SK-N-SH (cell line): ENCODE data around the gene OSBPL6. TPM values are rescaled to one million over a fixed set of nuclear protein-coding genes. Genes with fewer than 3 reads are reported as not detected.

Experiments used
- CTCF ChIA-PET: fragments of 300-600, 350-600 bp; formaldehyde crosslinking; extraction: SDS; loops from one replicate; lab custom pipeline; 2021; lab: Yijun Ruan, JAX
- POLR2A ChIA-PET: fragments of 350-600 bp; sonication (Branson Sonifier 250); formaldehyde crosslinking; extraction: SDS; loops from one replicate; lab custom pipeline; 2020; ENCODE audit warnings: antibody characterized with exemption, inconsistent platforms; lab: Yijun Ruan, JAX
- DNase-seq: peaks from one replicate; pipeline ENCODE4 v3.0.0; 2012
- H2AFZ ChIP-seq: fragments of 200-600 bp; sonication (generic); 2 replicates; pipeline ENCODE4 v1.8.1; 2016; ENCODE audit warnings: antibody characterized with exemption, mild to moderate bottlenecking, low read depth
- H3F3A ChIP-seq: fragments of 200-600 bp; sonication (generic); replicated peaks from 2 replicates; pipeline ENCODE3; 2016; ENCODE audit warnings: antibody characterized with exemption, mild to moderate bottlenecking; ENCODE audit not compliant: insufficient read depth
- H3K27ac ChIP-seq, 2 experiments: fragments of 200-500 bp in 1 of 2; fragments of 200-600 bp in 1 of 2; sonication (Bioruptor generic) in 1 of 2; sonication (generic), shearing (Covaris generic) in 1 of 2; 2 replicates each; pipeline versions ENCODE4 v1.5.1 to v1.6.1; 2014 to 2016; ENCODE audit warnings: low read depth in 2 of 2, inconsistent platforms in 1 of 2, low read length in 1 of 2, mild to moderate bottlenecking in 1 of 2, mixed read lengths in 1 of 2
- H3K27me3 ChIP-seq: fragments of 200-600 bp; sonication (generic), shearing (Covaris generic); 2 replicates; pipeline ENCODE4 v1.6.1; 2016; ENCODE audit warnings: mixed run types; ENCODE audit not compliant: insufficient read depth
- H3K36me3 ChIP-seq, 2 experiments: fragments of 200-500 bp in 1 of 2; fragments of 200-600 bp in 1 of 2; sonication (Bioruptor generic) in 1 of 2; sonication (generic) in 1 of 2; replicated peaks in 1 of 2; 2 replicates each; pipeline versions ENCODE3 to v1.5.1; 2014 to 2016; ENCODE audit warnings: low read length in 1 of 2, mild to moderate bottlenecking in 1 of 2; ENCODE audit not compliant: insufficient read depth in 2 of 2, control insufficient read depth in 1 of 2
- H3K4me1 ChIP-seq, 2 experiments: fragments of 200-500 bp in 1 of 2; fragments of 200-600 bp in 1 of 2; sonication (Bioruptor generic) in 1 of 2; sonication (generic), shearing (Covaris generic) in 1 of 2; 2 replicates each; pipeline versions ENCODE4 v1.5.1 to v1.6.1; 2014 to 2016; ENCODE audit warnings: low read depth in 1 of 2, low read length in 1 of 2, mixed run types in 1 of 2; ENCODE audit not compliant: insufficient read depth in 2 of 2, control insufficient read depth in 1 of 2
- H3K4me2 ChIP-seq: fragments of 200-600 bp; sonication (generic), shearing (Covaris generic); 2 replicates; pipeline ENCODE4 v1.6.1; 2017; ENCODE audit warnings: mixed run types
- H3K4me3 ChIP-seq, 2 experiments: fragments of 200-500 bp in 1 of 2; fragments of 200-600 bp in 1 of 2; sonication (Bioruptor generic) in 1 of 2; sonication (generic), shearing (Covaris generic) in 1 of 2; 2 replicates each; pipeline versions ENCODE4 v1.5.1 to v1.8.1; 2014 to 2016; ENCODE audit warnings: low read depth in 2 of 2, inconsistent platforms in 1 of 2, low read length in 1 of 2, mild to moderate bottlenecking in 1 of 2, mixed read lengths in 1 of 2, moderate library complexity in 1 of 2
- H3K79me2 ChIP-seq: fragments of 200-600 bp; sonication (generic); 2 replicates; pipeline ENCODE4 v1.8.1; 2017; ENCODE audit warnings: mild to moderate bottlenecking; ENCODE audit not compliant: insufficient read depth
- H3K9ac ChIP-seq: fragments of 200-600 bp; sonication (generic); 2 replicates; pipeline ENCODE4 v1.6.1; 2017; ENCODE audit warnings: mixed run types
- H3K9me2 ChIP-seq: fragments of 200-600 bp; sonication (generic); 2 replicates; pipeline ENCODE4 v1.6.1; 2017; ENCODE audit warnings: mixed run types
- H3K9me3 ChIP-seq: fragments of 200-600 bp; sonication (generic); 2 replicates; pipeline ENCODE4 v1.6.1; 2017; ENCODE audit warnings: mixed run types, mild to moderate bottlenecking, moderate library complexity
- H4K20me1 ChIP-seq: fragments of 200-600 bp; sonication (generic); 2 replicates; pipeline ENCODE4 v1.6.1; 2017; ENCODE audit warnings: mild to moderate bottlenecking, mixed run types; ENCODE audit not compliant: insufficient read depth
- CHD2 ChIP-seq: fragments of 150-350 bp; IDR thresholded peaks from 2 replicates; pipeline ENCODE4 v1.6.1; 2018; ENCODE audit warnings: low read length; ENCODE audit not compliant: partially characterized antibody
- FOXJ3 ChIP-seq: sonication (generic); formaldehyde crosslinking; IDR thresholded peaks from 2 replicates; pipeline ENCODE4 v1.5.1; 2020; ENCODE audit warnings: mild to moderate bottlenecking, missing genetic modification reagents
- FOXM1 ChIP-seq: IDR thresholded peaks from 2 replicates; pipeline ENCODE4 v1.4.0; 2012; ENCODE audit warnings: low read depth, mild to moderate bottlenecking
- GABPA ChIP-seq: IDR thresholded peaks from 2 replicates; pipeline ENCODE4 v1.4.0; 2012; ENCODE audit warnings: low read depth, mild to moderate bottlenecking
- JUND ChIP-seq: IDR thresholded peaks from 2 replicates; pipeline ENCODE4 v1.4.0; 2012
- MEF2A ChIP-seq: IDR thresholded peaks from 2 replicates; pipeline ENCODE4 v1.4.0; 2012; ENCODE audit warnings: low read depth, borderline replicate concordance
- MXI1 ChIP-seq: IDR thresholded peaks from 2 replicates; pipeline ENCODE4 v1.6.1; 2012; ENCODE audit warnings: mild to moderate bottlenecking, low read depth, low read length, improper control_type of control experiment
- PBX3 ChIP-seq: IDR thresholded peaks from 2 replicates; pipeline ENCODE4; 2012
- POLR2AphosphoS5 ChIP-seq: IDR thresholded peaks from 2 replicates; pipeline ENCODE4 v1.6.1; 2012; ENCODE audit warnings: low read depth, low read length
- RAD21 ChIP-seq: IDR thresholded peaks from 2 replicates; pipeline ENCODE4 v1.6.1; 2012; ENCODE audit warnings: mild to moderate bottlenecking, low read length
- RCOR1 ChIP-seq: fragments of 150-350 bp; IDR thresholded peaks from 2 replicates; pipeline ENCODE4 v1.6.1; 2017; ENCODE audit warnings: antibody characterized with exemption, low read length
- RFX5 ChIP-seq: IDR thresholded peaks from 2 replicates; pipeline ENCODE4 v1.6.1; 2012; ENCODE audit warnings: mild to moderate bottlenecking, improper control_type of control experiment, low read length
- TAF1 ChIP-seq: IDR thresholded peaks from 2 replicates; pipeline ENCODE4 v1.6.1; 2012; ENCODE audit warnings: low read depth, mild to moderate bottlenecking, low read length, moderate library complexity, borderline replicate concordance
- TEAD4 ChIP-seq: IDR thresholded peaks from 2 replicates; pipeline ENCODE4 v1.4.0; 2012; ENCODE audit warnings: mild to moderate bottlenecking, borderline replicate concordance; ENCODE audit not compliant: insufficient read depth
- ZBTB33 ChIP-seq: IDR thresholded peaks from 2 replicates; pipeline ENCODE4 v1.4.0; 2012; ENCODE audit warnings: low read depth, borderline replicate concordance
- WGBS: methylation state at CpG from one replicate; pipeline ENCODE4 v1.1.6; 2017; ENCODE audit warnings: low lambda C conversion rate; 5-methylcytosine and 5-hydroxymethylcytosine counted together
- polyA plus RNA-seq, 3 experiments: library from polyadenylated mRNA; depleted of rRNA; stranded (reverse); fragments of >200 nt; gene quantifications; 2 replicates each; pipeline ENCODE4 v1.2.3, GENCODE V29; 2012
- TF ChIP-seq, protein P1 (sequence below): IDR thresholded peaks from 2 replicates; pipeline ENCODE4 v1.6.1; 2012; ENCODE audit warnings: mild to moderate bottlenecking, low read depth, low read length, moderate library complexity
- TF ChIP-seq, protein P2 (sequence below): fragments of 150-350 bp; IDR thresholded peaks from 2 replicates; pipeline ENCODE4 v1.6.1; 2017; ENCODE audit warnings: antibody characterized with exemption, low read length, low read depth, borderline replicate concordance

Gene OSBPL6
- polyA plus RNA-seq, 1 of the 3 experiments (the other 2 are of a cell fraction), result 2.7 TPM

- H3K79me2 ChIP-seq, result no peaks in the 10 kb centered on the region
- no peaks in the 10 kb centered on the region for H4K20me1 ChIP-seq
- TF ChIP-seq, protein P1, sequence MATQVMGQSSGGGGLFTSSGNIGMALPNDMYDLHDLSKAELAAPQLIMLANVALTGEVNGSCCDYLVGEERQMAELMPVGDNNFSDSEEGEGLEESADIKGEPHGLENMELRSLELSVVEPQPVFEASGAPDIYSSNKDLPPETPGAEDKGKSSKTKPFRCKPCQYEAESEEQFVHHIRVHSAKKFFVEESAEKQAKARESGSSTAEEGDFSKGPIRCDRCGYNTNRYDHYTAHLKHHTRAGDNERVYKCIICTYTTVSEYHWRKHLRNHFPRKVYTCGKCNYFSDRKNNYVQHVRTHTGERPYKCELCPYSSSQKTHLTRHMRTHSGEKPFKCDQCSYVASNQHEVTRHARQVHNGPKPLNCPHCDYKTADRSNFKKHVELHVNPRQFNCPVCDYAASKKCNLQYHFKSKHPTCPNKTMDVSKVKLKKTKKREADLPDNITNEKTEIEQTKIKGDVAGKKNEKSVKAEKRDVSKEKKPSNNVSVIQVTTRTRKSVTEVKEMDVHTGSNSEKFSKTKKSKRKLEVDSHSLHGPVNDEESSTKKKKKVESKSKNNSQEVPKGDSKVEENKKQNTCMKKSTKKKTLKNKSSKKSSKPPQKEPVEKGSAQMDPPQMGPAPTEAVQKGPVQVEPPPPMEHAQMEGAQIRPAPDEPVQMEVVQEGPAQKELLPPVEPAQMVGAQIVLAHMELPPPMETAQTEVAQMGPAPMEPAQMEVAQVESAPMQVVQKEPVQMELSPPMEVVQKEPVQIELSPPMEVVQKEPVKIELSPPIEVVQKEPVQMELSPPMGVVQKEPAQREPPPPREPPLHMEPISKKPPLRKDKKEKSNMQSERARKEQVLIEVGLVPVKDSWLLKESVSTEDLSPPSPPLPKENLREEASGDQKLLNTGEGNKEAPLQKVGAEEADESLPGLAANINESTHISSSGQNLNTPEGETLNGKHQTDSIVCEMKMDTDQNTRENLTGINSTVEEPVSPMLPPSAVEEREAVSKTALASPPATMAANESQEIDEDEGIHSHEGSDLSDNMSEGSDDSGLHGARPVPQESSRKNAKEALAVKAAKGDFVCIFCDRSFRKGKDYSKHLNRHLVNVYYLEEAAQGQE, result no peak
- no peak for TF ChIP-seq TAF1
- ChIA-PET POLR2A (no interaction called here), CTCF (interaction anchor here (0.8 to 1.4 kb wide), 3 partner anchors 89 to 193 kb away, joined by 3 to 5 read pairs (median 3); no protein-coding TSS in a partner anchor)
- no peak overlapping the region for H3K27ac ChIP-seq
- DNase-seq, result no peak
- no peaks in the 10 kb centered on the region for H3K36me3 ChIP-seq
- no peaks in the 10 kb centered on the region for H3F3A ChIP-seq
- H3K9me2 ChIP-seq, result no peaks in the 10 kb centered on the region
- H3K27me3 ChIP-seq, result no peaks in the 10 kb centered on the region
- H3K9ac ChIP-seq, result no peak overlapping the region
- H3K4me2 ChIP-seq, result no peak overlapping the region
- WGBS, result 93% methylated on average over 2 of the region's 2 CpGs
- 0 out of 4 replicates have a peak, but pooled peaks cover 0 to 9% of the 10 kb centered on the region in 2 experiments for H3K4me1 ChIP-seq
- no peak overlapping the region for H3K4me3 ChIP-seq
- H3K9me3 ChIP-seq, result no peaks in the 10 kb centered on the region
- H2AFZ ChIP-seq, result no peak overlapping the region
Observed at GRCh38 chr2:178325268-178325667, 131.0 kb downstream of the OSBPL6 start.

- Histone ChIP-seq H3K4me2 (no peak overlapping the region), H3K27me3 (no peaks in the 10 kb centered on the region), H3K36me3 (no peaks in the 10 kb centered on the region), H3K27ac (peak overlapping the region in 1 of 2 experiments; percentile 9; a peak in 1 of 4 replicates), H3K4me3 (no peak overlapping the region), H3K79me2 (no peaks in the 10 kb centered on the region), H3K4me1 (0 out of 4 replicates have a peak, but pooled peaks cover 0 to 9% of the 10 kb centered on the region in 2 experiments), H4K20me1 (no peaks in the 10 kb centered on the region), H3K9ac (no peak overlapping the region), H3K9me3 (no peaks in the 10 kb centered on the region), H3K9me2 (no peaks in the 10 kb centered on the region), H2AFZ (no peak overlapping the region), H3F3A (no peaks in the 10 kb centered on the region)
- ChIA-PET CTCF (no interaction called here), POLR2A (no interaction called here)
- DNase-seq, result no peak
- 92% methylated on average over 4 of the region's 4 CpGs for WGBS
- TF ChIP-seq MEF2A, result no peak
- no peak for TF ChIP-seq TAF1
- TF ChIP-seq FOXJ3 (CRISPR knock-in tag), result no peak
- no peak for TF ChIP-seq POLR2AphosphoS5
- no peak for TF ChIP-seq MXI1
- no peak for TF ChIP-seq FOXM1
- no peak for TF ChIP-seq ZBTB33
- TF ChIP-seq JUND, result no peak
- TF ChIP-seq TEAD4, result no peak
- TF ChIP-seq, protein P2, sequence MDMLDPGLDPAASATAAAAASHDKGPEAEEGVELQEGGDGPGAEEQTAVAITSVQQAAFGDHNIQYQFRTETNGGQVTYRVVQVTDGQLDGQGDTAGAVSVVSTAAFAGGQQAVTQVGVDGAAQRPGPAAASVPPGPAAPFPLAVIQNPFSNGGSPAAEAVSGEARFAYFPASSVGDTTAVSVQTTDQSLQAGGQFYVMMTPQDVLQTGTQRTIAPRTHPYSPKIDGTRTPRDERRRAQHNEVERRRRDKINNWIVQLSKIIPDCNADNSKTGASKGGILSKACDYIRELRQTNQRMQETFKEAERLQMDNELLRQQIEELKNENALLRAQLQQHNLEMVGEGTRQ, result no peak
- TF ChIP-seq CHD2, result no peak
- no peak for TF ChIP-seq GABPA
- TF ChIP-seq RFX5, result no peak
- TF ChIP-seq RCOR1, result no peak
- TF ChIP-seq RAD21, result no peak
- no peak for TF ChIP-seq PBX3
Observed at GRCh38 chr2:178327516-178327915, 133.2 kb downstream of the OSBPL6 start.
